ENCODE data around the gene COL6A6. TPM values are rescaled to one million over a fixed set of nuclear protein-coding genes. Genes with fewer than 3 reads are reported as not detected.

The COL6A6 gene
- total RNA-seq, 4 donors from 2014 or later, result under 0.01 to 59.8 (median 1.4) TPM; not detected in 1

- intact Hi-C loops (cut with DNase I; ENCODE audit: low total_unique reads), result no loop called here
- H3K36me3 ChIP-seq, result no peaks in the 10 kb centered on the region
- H3K9me3 ChIP-seq, result no peaks in the 10 kb centered on the region
- H3K4me1 ChIP-seq, result no peaks in the 10 kb centered on the region
- no peaks in the 10 kb centered on the region for H3K27me3 ChIP-seq
- no peak overlapping the region for H3K4me3 ChIP-seq
- TF ChIP-seq POLR2A (IDR thresholded peaks at IDR 0.05), result no peak
- TF ChIP-seq CTCF (IDR thresholded peaks at IDR 0.05), result no peak
- DNase-seq, result no peak
- H3K27ac ChIP-seq, result no peak overlapping the region
Measured at GRCh38 chr3:130504701-130505100, 12.3 kb upstream of the COL6A6 start.

- no peak for DNase-seq
- TF ChIP-seq POLR2A (IDR thresholded peaks at IDR 0.05) (no peak), CTCF (IDR thresholded peaks at IDR 0.05) (no peak)
- H3K27ac ChIP-seq, result no peak overlapping the region
- no peaks in the 10 kb centered on the region for H3K4me1 ChIP-seq
- H3K4me3 ChIP-seq, result no peak overlapping the region
- H3K9me3 ChIP-seq, result no peaks in the 10 kb centered on the region
- H3K27me3 ChIP-seq, result no peaks in the 10 kb centered on the region
- no peaks in the 10 kb centered on the region for H3K36me3 ChIP-seq
- intact Hi-C loops (cut with DNase I; ENCODE audit: low total_unique reads), result no loop called here
Measured at GRCh38 chr3:130506031-130506430, 10.9 kb upstream of the COL6A6 start.

GRCh38 chr3:130507746-130508145, 9.2 kb upstream of the COL6A6 start:
- H3K4me3 ChIP-seq, result no peak overlapping the region
- no peaks in the 10 kb centered on the region for H3K27me3 ChIP-seq
- no peaks in the 10 kb centered on the region for H3K36me3 ChIP-seq
- DNase-seq, result no peak
- intact Hi-C loops (cut with DNase I; ENCODE audit: low total_unique reads), result no loop called here
- H3K4me1 ChIP-seq, result no peaks in the 10 kb centered on the region
- H3K9me3 ChIP-seq, result no peaks in the 10 kb centered on the region
- TF ChIP-seq CTCF (IDR thresholded peaks at IDR 0.05), result no peak
- TF ChIP-seq POLR2A (IDR thresholded peaks at IDR 0.05), result no peak
- no peak overlapping the region for H3K27ac ChIP-seq

GRCh38 chr3:130509008-130509407, 8.0 kb upstream of the COL6A6 start:
- no peak for TF ChIP-seq CTCF (IDR thresholded peaks at IDR 0.05)
- no peak for TF ChIP-seq POLR2A (IDR thresholded peaks at IDR 0.05)
- H3K4me3 ChIP-seq, result peak overlapping the region in 1 of 2 donors; percentile 2
- H3K36me3 ChIP-seq, result no peaks in the 10 kb centered on the region
- DNase-seq, result peak; percentile 24 to 34
- H3K27me3 ChIP-seq, result no peaks in the 10 kb centered on the region
- intact Hi-C loops (cut with DNase I; ENCODE audit: low total_unique reads), result no loop called here
- H3K9me3 ChIP-seq, result no peaks in the 10 kb centered on the region
- no peaks in the 10 kb centered on the region for H3K4me1 ChIP-seq
- peak overlapping the region in 1 of 2 donors; percentile 11 for H3K27ac ChIP-seq

GRCh38 chr3:130514681-130515080, 2.3 kb upstream of the COL6A6 start:
- no peak for DNase-seq
- TF ChIP-seq CTCF (IDR thresholded peaks at IDR 0.05), result no peak
- no peak for TF ChIP-seq POLR2A (IDR thresholded peaks at IDR 0.05)
- Histone ChIP-seq H3K9me3 (no peaks in the 10 kb centered on the region), H3K4me3 (no peak overlapping the region), H3K36me3 (no peaks in the 10 kb centered on the region), H3K4me1 (no peaks in the 10 kb centered on the region), H3K27me3 (no peaks in the 10 kb centered on the region), H3K27ac (no peak overlapping the region)
- intact Hi-C loops (cut with DNase I; ENCODE audit: low total_unique reads), result no loop called here

All from uterus (tissue), 4 donors.